ENCODE results near the gene ACTL8.

ACTL8 gene

DNA sequence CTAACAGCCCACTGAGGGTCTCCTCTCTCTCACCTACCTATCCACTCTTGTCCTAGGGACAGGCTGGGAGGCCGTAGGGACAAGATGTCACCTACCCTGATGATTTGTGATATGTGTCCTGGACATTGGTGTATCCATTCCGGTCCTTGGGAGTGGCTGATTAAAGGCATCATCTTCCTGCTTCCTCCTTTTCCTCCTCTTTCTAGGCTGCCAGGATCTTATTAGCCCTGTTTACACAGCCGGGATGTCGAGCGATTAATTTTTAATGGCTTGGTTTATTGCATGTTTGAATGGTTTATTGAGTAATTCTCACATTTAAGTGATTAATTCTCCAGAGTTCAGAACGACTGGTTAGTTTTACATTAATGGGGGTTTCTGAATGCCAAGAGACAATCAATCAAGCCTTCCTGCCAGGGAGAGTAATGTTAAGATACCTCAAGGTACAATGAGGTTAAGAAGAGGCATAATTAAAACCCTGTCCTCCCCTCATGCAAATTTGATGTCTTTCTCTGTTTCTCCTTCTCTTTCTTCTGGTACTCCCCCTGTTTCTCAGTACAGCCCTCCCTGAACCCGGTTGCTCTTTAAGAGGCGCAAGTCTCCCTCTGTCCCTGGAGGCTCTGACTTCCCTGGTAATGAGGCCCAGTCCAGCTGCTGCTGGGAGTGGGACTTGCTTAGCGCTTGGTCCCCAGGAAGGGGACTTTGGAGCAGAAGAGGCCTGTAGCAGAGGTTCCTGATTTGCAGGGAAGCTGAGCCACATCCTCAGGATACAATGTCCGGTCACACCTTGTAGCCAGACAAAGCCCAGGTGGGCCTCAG, 50.9 kb downstream of the ACTL8 start:
- DNase-seq (ENCODE audit: low read depth), result no peak

DNA sequence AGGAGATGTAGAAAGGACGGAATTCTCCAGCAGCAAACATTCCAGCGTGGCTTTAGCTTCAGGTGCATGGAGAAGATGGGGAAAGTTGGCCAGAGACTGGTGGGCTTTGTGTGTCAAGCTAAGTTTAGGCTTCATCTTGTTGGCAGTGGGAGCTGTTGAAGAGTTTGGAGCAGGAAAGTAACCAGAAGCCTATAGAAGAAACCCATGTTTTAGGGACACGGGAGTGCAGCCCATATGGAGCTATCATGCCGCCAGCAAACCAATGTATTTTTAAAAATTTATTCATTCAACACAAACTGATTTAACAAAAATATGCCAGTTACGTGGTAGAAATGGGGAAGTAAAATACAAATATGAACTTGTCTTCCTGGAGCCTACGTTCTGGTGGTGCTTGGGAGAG, 53.7 kb downstream of the ACTL8 start:
- no peak for DNase-seq (ENCODE audit: low read depth)

DNA sequence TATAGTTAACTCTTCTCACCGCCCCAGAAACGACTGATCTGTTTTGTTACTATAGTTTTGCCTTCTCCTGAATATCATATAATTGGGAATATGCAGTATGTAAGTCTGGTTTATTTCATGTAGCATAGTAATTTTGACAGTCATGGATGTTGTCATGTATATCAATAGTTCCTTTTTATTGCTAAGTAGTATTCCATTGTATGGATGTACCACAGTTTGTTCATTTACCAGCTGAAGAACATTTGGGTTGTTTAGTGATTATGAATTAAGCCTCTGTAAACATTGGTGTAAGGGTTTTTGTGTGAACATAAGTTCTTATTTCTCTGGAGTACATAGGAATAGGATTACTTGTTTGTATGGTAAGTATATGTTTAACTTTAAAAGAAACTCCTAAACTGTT, 55.5 kb downstream of the ACTL8 start:
- DNase-seq (ENCODE audit: low read depth), result no peak

DNA sequence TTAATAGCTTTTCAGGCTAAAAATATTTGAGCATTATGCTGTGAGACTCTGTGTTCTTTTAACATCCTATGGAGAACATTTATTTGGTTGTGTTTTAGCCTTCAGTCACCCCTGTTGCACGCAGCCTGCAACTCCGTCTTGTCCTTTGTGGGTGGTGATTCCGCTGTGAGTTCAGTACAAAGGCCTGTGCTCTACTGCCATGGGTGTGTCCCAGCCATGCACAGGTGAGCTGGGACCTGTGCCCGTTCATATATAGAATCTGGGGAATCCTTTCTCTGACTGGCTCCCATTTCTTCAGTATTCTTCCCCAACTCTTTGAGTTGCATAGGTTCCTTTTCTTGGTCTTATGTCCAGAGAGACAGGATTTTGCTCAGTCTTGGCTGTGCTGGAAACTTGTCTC, 61.4 kb downstream of the ACTL8 start:
- DNase-seq (ENCODE audit: low read depth), result no peak

DNA sequence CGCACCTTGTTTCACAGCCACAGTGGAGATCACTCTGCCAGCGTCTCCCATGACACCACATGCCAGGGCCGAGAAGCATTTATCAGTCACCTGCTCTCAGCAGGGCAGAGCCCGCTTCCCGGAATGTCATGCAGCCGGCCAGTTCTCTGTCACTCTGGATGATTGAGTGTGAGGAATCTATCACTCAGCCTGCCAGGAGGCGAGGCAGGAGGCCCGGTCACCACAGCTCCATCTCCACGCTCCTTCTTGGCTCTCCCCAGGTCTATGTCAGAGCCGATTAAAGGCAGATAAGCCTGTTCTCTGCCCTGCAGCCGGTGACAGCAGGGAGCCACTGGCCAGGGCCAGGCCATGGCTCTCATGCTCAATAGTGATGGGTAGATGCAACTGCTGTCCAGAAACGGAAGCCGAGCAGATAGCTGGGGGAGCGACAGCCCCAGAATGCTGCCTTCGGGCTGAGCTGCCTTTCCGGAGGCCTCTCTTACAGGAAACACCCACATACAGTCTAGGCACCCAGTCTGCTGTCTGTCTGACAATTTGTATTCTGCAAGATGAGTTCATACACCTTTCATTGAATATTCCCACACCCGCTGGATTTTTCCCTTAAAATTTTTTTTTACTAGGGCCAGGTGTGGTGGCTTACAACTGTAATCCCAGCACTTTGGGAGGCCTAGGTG, 64.1 kb downstream of the ACTL8 start:
- no peak for DNase-seq (ENCODE audit: low read depth)

DNA sequence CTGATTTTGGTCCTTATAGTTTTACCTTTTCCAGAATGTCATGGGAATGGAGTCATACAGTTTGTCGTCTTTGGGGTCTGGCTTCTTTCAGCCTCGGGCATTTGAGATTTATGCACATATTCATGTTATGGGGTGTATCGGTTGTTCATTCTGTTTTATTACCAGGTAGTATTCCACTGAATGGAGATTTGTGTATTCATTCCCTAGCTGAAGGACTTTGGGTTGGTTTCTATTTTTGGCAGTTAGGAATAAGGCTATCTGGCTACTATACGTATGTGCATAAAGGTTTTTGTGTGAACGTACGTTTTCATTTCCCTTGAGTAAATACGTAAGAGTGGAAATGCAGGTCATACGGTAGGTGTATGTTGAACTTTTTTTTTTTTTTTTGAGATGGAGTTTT, 65.1 kb downstream of the ACTL8 start:
- no peak for DNase-seq (ENCODE audit: low read depth)

DNA sequence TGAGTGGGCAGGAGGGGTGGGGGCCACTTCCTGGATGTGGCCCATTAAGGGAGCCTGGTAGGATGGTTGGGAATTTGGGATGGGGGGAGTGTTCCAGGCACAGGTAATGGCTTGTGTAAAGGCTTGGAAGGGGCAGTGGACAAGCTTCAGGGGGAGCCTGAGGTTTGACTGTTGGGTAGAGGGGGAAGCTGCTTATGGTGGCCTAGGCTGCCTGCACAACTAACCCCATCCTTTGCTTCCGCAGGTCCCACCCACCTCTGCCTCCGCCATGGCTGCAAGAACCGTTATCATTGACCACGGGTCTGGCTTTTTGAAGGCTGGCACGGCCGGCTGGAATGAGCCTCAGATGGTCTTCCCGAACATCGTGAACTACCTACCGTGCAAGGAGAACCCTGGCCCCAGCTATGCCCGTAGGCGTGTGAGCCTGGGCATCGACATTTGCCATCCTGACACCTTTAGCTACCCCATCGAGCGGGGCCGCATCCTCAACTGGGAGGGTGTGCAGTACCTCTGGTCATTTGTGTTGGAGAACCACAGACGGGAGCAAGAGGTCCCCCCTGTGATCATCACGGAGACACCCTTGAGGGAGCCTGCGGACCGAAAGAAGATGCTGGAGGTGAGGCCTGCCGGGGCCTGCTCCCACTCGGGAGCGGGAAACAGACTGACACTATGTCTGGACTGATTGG, 67.8 kb downstream of the ACTL8 start:
- no peak for DNase-seq (ENCODE audit: low read depth)

DNA sequence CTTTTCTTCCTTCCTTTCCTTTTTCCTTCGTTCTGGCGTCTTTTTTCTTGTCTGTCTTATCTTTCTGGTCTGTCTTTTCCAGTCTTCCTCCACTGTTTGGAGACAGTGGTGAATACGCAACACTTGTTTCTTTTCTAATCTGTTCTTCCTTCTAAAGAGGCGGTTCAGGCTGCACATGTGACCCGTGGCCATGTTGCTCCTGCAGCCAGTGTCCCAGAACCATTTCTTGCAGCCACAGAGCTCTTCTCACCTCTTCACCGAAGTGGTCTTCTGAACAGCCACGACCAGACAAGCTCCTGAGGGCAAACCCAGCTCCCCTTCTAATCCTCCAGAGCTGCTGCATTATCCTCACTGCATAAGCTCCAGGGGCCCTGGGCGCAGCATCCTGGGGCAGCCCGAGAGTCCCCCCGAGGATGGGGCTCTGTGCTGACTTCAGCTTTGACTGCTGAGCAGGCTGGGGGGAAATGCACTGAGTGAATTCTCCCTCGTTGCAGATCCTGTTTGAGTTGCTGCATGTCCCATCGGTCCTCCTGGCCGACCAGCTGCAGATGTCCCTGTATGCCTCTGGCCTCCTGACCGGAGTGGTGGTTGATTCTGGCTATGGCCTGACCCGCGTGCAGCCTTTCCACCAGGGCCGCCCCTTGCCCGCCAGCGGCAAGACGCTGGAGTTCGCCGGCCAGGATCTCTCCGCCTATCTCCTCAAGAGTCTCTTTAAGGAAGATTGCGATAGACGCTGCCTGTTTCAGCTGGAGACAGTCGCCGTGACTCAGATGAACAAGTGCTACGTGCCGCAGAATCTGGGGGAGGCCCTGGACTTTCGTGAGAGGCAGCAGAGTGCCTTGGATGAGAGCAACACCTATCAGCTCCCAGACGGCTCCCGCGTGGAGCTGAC, 70.4 kb downstream of the ACTL8 start:
- no peak for DNase-seq (ENCODE audit: low read depth)

DNA sequence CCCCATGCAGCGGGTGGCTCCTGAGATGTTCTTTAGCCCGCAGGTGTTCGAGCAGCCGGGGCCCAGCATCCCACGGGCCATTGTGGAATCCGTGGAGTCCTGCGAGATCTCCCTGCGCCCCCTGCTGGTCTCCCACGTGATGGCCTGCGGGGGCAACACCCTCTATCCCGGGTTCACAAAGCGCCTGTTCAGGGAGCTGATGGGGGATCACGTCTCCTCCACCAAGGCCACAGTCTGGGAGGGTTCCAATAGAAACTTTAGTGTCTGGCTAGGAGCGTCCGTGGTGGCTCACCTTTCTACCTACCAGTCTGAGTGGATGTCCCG, 71.0 kb downstream of the ACTL8 start:
- no peak for DNase-seq (ENCODE audit: low read depth)

DNA sequence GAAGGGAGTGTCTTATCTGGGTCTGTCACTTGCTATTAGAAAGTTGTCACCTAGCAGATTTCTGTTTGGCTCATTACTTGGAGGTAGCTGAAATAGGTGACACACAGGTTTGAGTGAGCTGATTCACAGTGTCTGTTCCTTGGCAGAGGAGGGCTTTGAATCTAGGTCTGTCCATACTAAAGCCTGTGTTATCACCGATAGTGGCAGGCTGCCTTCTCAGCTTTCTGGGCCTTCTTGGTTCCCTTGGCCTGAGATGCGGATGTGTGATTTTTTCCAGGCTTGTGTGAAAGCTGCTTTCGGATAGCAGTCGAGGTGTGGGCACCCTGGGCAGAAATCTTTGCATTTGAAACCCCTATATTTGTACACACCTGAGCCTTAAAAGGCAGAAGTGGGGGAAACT, 73.9 kb downstream of the ACTL8 start:
- DNase-seq (ENCODE audit: low read depth), result no peak

DNA sequence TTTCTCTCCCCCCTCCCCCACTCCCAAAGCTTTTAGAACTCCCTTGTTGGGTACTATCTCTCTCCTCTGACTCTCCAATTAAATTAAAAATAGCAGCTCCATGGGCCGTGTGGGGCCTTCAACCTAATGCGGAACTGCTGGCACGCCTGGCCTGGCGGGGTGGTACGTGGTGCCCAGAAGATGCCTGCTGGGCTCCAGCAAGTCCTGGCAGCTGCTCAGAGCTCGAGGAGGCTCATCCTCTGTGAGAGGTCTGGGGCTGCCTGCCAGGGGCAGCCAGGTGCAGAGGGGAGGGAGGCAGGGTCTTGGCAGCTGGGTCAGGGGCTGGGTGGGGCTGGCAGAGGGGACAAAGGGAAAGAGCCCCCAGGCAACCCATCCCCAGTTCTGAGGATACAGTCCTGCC, 74.4 kb downstream of the ACTL8 start:
- DNase-seq (ENCODE audit: low read depth), result no peak

DNA sequence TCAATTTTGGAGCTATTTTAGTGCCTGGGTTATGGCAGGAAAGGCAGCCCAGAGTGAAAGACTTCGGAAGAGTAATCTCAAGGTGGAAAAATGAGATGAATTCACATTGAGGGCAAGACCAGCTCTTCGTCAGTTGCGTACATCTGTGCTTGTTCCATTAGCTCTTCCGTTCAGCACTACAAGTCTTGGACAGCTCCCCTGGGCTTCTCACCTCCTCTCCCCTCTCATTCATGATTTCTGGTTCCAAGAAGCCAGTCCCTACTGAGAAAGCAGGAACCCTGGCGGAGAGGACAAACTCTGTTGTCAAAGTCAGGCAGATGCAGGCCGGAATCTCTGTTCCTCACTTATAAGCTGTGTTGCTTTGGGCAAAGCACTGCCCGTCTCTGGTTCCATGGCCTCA, 76.5 kb downstream of the ACTL8 start:
- peak; percentile 10 for DNase-seq (ENCODE audit: low read depth)

DNA sequence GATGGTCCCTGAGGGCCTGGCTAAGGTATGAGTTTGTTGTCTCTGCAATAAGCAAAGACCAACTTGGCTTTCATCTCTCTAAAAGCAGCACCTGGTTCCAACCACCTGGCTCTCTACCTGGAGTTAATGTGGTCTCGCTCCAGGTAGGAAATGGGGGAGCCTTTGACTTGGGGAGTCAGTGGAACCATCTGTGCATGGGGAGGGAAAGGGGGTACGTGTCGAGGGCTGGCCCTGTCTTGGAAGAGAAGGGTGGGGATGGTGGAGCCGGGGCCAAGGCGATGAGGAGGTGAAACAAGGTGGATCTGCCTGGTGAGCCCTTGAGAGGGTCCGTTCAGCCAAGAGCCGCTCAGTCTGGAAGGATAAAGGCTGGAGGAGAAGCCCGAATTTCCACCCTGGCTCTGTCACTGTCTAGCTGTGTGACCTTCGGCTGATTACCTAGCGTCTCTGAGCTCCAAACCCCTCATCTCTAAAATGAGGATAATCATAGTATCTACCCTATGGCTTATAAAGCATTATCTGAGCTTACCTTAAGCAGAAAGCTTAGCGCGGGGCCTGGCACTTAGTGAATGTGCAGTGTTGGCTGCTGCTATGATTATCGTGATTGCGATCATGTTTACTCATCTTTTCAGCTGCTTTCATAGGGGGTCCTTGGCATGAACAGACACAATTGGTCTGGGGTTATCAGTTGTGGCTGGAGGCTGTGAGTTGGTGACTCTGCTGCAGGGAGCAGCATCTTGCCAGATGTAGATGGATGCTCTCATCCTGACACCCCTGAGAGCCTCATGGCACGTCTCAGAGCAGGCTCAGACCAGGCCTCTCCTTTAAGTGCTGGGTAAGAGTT, 78.7 kb downstream of the ACTL8 start:
- DNase-seq (ENCODE audit: low read depth), result no peak

DNA sequence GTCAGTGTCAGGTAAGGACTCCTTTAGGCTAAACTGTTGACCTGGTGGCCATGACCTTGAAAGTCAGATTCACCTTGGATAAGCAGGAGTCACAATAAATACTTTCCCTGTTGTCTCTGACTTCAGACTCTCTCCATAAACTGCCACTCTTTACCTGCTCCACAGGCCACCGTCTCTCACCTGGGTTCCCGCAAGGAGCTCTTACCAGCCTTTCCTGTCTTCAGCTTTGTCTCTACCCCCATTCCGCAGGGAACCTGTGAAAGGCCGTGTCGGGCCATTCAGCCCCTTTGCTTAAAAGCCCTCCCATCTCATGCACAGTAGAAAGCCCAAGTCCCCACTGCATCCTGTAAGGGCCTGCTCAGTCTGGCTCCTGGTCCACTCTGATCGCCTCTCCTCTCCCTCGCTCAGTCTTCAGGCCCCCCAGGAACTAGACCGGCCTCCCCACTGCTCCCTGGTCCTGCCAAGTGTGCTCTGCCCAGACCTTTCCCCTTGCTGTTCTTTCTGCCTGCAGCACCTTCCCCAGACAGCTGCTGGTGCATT, 79.5 kb downstream of the ACTL8 start:
- no peak for DNase-seq (ENCODE audit: low read depth)

DNA sequence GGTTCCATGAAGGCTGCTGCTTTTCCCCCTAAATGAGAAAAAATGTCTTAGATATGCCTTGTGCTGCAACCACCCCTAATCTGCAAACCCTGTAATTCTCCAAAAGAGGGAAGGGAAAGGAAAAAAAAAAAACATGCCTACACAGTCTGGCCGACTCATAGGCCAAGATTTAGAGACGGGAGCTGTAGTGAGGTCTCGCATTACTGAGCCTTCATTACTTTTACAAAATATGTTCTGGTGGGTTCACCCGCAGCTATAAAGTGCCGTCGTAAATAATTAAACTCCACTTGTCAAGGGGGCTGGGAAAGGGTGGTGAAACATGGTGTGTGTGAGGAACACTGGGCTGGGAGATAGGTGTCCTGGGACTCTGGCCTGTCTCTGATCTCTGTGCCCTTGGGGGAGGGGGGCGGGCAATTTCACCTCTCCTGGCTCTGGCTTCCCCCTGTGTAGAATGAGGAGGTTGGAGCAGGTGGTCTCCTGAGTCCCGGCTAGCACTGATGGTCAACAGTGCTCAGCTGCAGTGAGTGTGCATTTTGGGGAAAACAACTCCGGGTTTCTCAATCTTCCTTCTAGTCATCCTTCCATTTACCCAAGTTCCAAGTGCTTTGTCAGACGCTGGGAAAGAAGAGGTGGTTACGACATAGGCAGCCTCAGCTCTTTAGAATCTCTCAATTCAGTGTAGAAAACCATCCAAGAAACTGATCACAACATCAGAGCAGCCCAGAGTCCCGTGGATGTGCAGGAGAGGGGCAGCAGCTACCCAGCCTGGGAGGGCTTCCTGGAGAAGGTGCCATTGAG, 82.3 kb downstream of the ACTL8 start:
- no peak for DNase-seq (ENCODE audit: low read depth)

DNA sequence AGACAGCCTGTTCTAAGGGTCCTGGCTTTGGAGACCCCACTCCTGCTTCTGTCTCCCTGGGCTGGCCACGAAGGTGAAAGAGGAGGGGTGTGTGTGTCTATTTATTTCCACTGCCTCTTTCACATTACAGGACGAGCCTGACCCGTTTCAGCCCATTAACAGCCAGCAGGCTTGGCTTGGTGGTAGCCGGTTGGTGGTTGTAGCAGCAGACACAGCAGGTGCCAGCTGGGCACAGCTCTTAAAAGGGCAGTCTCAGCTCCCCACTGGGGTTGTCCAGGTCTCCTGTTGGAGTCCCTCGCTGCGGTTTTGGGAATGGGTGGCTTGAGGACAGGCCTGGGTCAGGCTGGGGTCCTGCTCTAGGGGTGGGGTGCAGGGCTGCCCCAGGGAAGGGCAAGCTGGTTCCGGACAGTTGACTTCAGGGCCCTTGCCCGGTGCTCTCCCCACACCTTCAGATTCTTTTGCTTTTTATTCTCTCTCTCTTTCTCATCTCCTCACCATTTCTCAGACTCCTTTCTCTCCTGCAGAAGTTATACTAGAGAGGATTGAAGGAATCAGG, 84.6 kb downstream of the ACTL8 start:
- no peak for DNase-seq (ENCODE audit: low read depth)

DNA sequence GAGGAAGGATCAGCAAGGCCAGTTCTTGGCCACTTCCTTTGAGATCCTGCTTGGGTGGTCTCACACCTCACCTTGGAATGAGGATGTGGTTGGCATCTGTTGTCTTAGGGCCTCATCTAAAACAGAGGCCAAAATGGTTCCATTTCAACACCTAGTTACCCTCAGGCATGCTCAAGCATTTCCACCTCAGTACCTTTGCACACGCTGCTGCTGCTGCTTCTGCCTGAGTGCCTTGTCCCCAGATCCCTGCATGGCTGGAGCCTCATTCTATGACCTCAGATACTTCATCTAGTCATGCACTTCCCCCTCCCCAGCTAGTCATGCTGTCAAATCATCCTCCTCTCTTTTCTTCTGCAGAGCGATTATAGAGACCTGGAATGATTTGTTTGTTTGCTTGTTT, 86.8 kb downstream of the ACTL8 start:
- no peak for DNase-seq (ENCODE audit: low read depth)

DNA sequence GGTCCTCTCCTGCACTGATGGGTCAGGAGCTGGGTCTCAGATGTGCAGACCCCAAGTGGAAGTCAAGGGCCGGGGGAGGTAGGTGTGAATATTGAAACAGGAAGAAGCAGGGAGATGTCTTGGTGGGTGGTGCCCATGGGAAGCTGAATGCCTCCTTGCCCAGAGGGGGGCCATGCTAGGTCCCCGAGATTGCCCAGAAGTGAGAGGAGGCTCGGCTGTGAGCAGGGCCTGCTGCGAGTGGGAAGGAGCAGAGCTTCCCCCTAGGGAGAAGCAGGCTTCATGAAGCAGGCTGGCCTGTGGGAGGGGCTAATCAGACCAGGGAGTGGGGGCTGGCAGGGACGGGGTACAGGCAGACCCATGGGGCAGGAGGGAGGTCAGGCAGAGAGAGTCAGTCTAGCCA, 87.6 kb downstream of the ACTL8 start:
- no peak for DNase-seq (ENCODE audit: low read depth)

DNA sequence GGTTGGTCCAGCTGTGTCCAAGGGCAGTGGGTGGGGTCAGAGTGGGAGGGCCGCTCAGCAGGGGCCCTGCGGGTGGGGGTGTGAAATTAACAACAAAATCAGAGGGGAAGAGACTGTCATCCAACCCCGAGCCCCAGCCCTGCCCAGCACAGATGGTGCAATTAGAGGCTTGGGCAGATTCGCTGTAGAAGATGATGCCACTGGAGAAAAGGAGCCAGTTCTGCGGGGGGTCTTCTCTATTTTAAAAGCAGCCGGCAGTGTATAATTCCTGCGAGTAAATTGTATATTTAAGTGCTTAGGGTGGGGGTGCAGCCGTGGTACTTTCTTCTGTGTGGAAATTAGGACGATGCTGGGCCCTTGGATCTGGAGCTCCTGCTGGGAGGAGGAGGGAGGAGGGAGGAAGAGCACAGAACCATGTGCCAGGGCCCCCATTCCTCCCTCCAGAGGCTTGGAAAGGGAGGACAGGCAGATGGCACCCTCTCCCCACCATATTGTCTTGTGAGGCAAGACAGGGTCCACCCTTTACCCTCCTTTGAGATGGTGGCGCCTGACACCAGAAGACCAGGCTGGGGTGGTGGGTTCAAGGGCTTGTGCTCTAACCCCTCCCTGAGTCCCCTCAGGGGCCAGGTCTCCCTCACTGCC, 89.2 kb downstream of the ACTL8 start:
- no peak for DNase-seq (ENCODE audit: low read depth)

DNA sequence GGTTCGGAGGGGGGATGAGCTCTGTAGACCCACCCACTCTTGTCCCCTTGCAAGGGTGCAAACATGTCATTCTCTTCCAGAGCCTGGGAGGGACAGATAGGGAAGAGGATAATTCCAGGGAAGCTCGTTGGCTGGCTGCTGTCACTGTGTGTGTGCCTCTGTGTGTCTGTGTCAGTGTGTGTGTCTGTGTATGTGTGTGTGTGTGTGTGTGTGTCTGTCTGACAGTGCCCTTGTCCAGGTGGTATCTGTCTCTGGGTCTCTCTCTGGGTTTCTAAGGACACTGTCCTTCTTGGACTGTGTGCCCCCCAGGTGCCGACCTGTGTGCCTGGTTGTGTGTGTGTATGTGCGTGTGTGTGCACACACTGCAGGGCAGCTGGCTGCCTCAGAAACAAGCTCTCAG, 90.5 kb downstream of the ACTL8 start:
- DNase-seq (ENCODE audit: low read depth), result no peak
